Activated T-cell treated with anti-CD3 and anti-CD28 coated beads for 1 hour (primary cell): ENCODE results near the gene DAAM2.

Experiments
- DNase-seq: peaks from one replicate; pipeline ENCODE4 v3.0.0-alpha.2; 2020; ENCODE audit warnings: low read depth

DAAM2 gene

GRCh38 chr6:39819228-39819627, 27.1 kb downstream of the DAAM2 start:
- DNase-seq = no peak

- DNase-seq = no peak
These were observed 27.5 kb downstream of the DAAM2 start for GRCh38 chr6:39819676-39820075.

- DNase-seq = no peak
These were observed 28.4 kb downstream of the DAAM2 start for GRCh38 chr6:39820553-39820952.

GRCh38 chr6:39821046-39821740, 29.0 kb downstream of the DAAM2 start:
- DNase-seq = no peak

- DNase-seq = no peak
These were observed 29.8 kb downstream of the DAAM2 start for GRCh38 chr6:39821742-39822532.

- DNase-seq = no peak
These were observed 31.0 kb downstream of the DAAM2 start for GRCh38 chr6:39822846-39823815.

GRCh38 chr6:39824030-39824926, 32.1 kb downstream of the DAAM2 start:
- DNase-seq = no peak

- DNase-seq = no peak
These were observed 37.2 kb downstream of the DAAM2 start for GRCh38 chr6:39829331-39829730.

GRCh38 chr6:39830444-39830843, 38.3 kb downstream of the DAAM2 start:
- no peak for DNase-seq

- DNase-seq = no peak
These were observed 39.5 kb downstream of the DAAM2 start for GRCh38 chr6:39831701-39832100.

GRCh38 chr6:39834278-39834677, 42.1 kb downstream of the DAAM2 start:
- DNase-seq = no peak

- no peak for DNase-seq
These were observed 42.7 kb downstream of the DAAM2 start for GRCh38 chr6:39834866-39835265.

GRCh38 chr6:39835821-39836295, 43.7 kb downstream of the DAAM2 start:
- no peak for DNase-seq

- DNase-seq = no peak
These were observed 44.4 kb downstream of the DAAM2 start for GRCh38 chr6:39836606-39837005.

GRCh38 chr6:39839445-39839844, 47.3 kb downstream of the DAAM2 start:
- no peak for DNase-seq

- DNase-seq = no peak
These were observed 48.6 kb downstream of the DAAM2 start for GRCh38 chr6:39840781-39841180.

- no peak for DNase-seq
These were observed 49.1 kb downstream of the DAAM2 start for GRCh38 chr6:39841291-39841690.

- DNase-seq = no peak
These were observed 49.7 kb downstream of the DAAM2 start for GRCh38 chr6:39841923-39842322.

- DNase-seq = no peak
These were observed 51.3 kb downstream of the DAAM2 start for GRCh38 chr6:39843305-39844020.

GRCh38 chr6:39844866-39845265, 52.7 kb downstream of the DAAM2 start:
- DNase-seq = no peak

- DNase-seq = no peak
These were observed 55.0 kb downstream of the DAAM2 start for GRCh38 chr6:39847221-39847620.
